Spinal cord (tissue), 10 donors: ENCODE measurements around the gene PXN. TPM values are rescaled to one million over a fixed set of nuclear protein-coding genes. Genes with fewer than 3 reads are reported as not detected.
A peak's percentile ranks its signal among the peaks of the same experiment; 100 is the strongest.
"Not testable (repeated sequence)": the region's sequence is repeated elsewhere in the genome, so short reads cannot be mapped to it uniquely, and the experiment has no call there.

Experiments used
- DNase-seq, 6 donors: peaks; one replicate each; pipeline versions ENCODE4 v3.0.0 to v3.0.0-alpha.2; 2013 to 2015; ENCODE audit warnings: low spot score in 6 of 6, low read depth in 4 of 6
- H3K27ac ChIP-seq: one replicate; pipeline ENCODE4 v1.5.1; 2013; ENCODE audit warnings: low read depth, low read length, control low read depth
- H3K27me3 ChIP-seq: one replicate; pipeline ENCODE4 v1.6.1; 2013; ENCODE audit warnings: low read length; ENCODE audit not compliant: control insufficient read depth, insufficient read depth
- H3K36me3 ChIP-seq: one replicate; pipeline ENCODE4 v1.6.1; 2013; ENCODE audit warnings: low read length; ENCODE audit not compliant: control insufficient read depth, insufficient read depth
- H3K4me1 ChIP-seq: one replicate; pipeline ENCODE4 v1.6.1; 2013; ENCODE audit warnings: low read length; ENCODE audit not compliant: control insufficient read depth, insufficient read depth
- H3K4me3 ChIP-seq: one replicate; pipeline ENCODE4 v1.5.1; 2013; ENCODE audit warnings: low read depth, low read length, control low read depth
- H3K9me3 ChIP-seq: one replicate; pipeline ENCODE4 v1.6.1; 2013; ENCODE audit warnings: low read length; ENCODE audit not compliant: control insufficient read depth, insufficient read depth
- WGBS: methylation state at CpG from one replicate; pipeline ENCODE4 v1.1.5; 2013; ENCODE audit warnings: missing lambda C conversion rate; ENCODE audit not compliant: insufficient coverage; 5-methylcytosine and 5-hydroxymethylcytosine counted together
- polyA plus RNA-seq, 2 donors: library from polyadenylated mRNA; unstranded; fragments of 120-200 nt; gene quantifications; one replicate each; pipeline ENCODE4 v1.2.1, GENCODE V29; 2013; ENCODE audit not compliant: insufficient read length in 2 of 2
- total RNA-seq, 2 donors: library from RNA; depleted of rRNA in 1 of 2; stranded (reverse); fragments of 120-200 nt in 1 of 2; fragments of >200 nt in 1 of 2; gene quantifications; one replicate each; pipeline versions ENCODE4 v1.2.3 to v1.2.4, GENCODE V29; 2013 to 2014
- donor health status: healthy.

The PXN gene
- total and polyA plus RNA-seq, 4 donors = 17.3 to 62.2 (median 36.0) TPM

DNA sequence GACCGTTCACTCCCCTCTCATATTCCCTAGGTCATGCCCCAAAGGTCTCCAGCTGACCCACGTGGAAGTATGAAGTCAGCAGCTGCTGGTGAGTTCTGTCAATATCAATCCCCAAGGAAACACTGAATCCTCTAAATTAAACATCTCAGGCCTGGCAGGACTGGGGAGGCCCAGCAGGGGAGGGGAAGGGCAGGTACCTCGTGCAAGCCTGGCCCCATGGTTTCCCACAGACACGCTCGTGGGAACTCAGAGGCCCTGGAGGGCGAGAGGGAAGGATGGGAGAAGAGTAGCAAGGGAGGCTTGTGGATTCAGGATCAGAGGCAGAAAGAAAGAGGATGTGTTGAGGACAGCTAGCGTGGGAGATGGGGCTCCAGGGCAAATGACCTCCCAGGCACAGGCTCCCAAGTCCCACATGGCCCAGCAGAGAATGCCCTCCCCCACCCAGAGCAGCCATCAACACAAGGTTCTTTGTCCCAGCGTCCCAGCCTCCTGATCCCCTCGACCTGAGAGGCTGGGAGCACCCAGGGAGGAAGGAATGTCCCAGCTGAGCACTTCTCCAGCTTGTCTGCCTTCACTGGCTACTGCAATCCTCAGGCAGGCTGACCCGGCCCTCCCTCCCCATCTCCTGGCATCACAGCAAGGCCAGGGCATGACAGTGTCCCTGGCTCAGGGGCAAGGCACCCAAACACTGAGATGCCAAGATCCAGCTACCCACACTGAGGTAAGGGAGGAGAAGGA lies 44.5 kb downstream of the PXN start:
- Histone ChIP-seq H3K9me3 (no peaks in the 10 kb centered on the region), H3K27ac (peak overlapping the region; percentile 47), H3K27me3 (no peaks in the 10 kb centered on the region), H3K4me3 (no peak overlapping the region), H3K4me1 (peaks cover 53% of the 10 kb centered on the region), H3K36me3 (peaks cover 86% of the 10 kb centered on the region)
- no peak for DNase-seq
- 54% methylated on average over 7 of the region's 10 CpGs for WGBS

DNA sequence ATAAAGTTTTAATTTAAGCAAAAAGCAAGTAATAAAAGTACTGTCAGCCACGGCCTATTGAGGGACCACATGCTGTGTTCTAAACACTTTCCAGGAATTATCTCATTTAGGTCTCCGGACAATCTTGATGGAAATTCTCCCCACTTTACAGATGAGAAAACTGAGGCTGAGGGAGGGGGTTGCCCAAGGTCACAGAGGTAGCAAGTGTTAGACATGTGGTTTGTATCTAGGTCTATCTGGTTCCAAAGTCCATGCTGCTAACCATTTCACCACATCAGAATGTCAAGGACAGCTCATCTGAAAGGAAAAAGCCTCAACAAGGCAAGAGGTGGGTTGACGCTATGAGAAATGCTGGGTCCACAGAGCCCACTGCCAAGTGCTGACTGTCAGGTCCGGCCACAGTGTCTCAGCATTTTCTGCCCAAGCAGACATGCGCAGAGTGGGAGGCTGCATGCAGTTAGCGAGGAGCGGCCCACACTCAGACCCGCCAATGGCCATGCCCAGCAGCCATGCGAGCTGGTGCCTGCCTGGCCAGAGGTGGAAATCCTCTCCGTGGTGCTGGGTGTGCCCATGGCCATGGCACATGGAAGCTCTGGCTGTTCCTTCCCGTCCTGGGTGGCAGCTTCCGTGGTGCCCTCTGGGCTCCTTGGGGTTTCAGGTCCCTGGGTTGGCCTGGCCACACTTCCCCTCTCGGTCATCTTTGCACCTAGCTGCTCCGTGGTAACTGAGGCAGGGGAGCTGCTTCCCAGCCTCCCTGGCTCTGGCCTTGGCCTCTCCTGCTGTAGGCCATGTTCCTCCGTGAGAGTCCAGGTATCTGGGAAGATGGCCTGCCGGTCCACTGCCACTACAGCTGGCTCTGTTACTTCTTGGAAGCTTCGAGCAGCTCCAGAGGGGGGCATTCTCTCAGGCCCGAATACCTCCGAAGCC lies 46.6 kb downstream of the PXN start:
- no peak overlapping the region for H3K4me3 ChIP-seq
- peaks cover 97% of the 10 kb centered on the region for H3K36me3 ChIP-seq
- no peaks in the 10 kb centered on the region for H3K27me3 ChIP-seq
- peaks cover 33% of the 10 kb centered on the region for H3K4me1 ChIP-seq
- WGBS = 91% methylated on average over 18 of the region's 19 CpGs
- H3K27ac ChIP-seq = no peak overlapping the region
- DNase-seq = no peak
- H3K9me3 ChIP-seq = no peaks in the 10 kb centered on the region

DNA sequence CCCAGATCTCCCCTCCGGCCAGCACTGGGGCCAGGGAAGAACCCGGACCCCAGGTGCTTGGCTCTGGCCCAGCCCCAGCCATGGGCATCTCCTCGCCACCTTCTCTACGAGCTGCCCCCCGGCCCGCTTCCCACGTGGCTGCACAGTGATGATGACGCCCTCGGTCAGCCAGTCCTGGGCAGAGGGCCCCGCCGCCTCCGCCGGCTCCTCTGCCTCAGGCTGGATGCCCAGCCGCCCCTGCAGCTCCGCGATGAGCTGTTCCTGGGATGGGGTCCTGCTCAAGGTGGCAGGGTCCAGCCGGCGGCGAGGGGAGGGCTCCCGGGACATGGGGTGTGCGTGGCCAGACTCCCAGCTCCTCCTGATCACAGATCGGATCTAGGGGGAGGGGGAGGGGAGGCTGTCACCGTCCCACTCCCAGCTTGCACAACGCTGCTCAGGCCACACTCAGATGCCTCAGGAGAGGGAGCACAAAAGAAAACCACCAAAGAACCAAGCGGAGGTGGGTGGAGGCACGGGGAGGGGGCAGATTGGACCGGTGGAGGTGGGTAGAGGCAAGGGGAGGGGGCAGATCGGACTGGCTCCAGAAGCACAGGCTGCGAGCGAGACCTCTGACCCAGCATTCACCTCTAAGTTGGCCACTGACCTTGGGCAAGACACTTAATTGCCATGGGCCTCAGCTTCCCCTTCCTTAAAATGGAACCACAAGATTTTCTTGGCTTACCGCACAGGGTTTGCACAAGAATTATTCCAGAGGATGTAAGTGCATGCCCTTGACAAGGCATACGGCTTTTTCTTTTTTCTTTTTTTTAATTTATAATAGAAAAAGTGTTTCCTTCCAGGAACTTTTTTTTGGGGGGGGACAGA lies 48.6 kb downstream of the PXN start:
- Histone ChIP-seq H3K27ac (no peak overlapping the region), H3K9me3 (no peaks in the 10 kb centered on the region), H3K36me3 (peaks cover 97% of the 10 kb centered on the region), H3K4me3 (no peak overlapping the region), H3K27me3 (no peaks in the 10 kb centered on the region), H3K4me1 (peaks cover 29% of the 10 kb centered on the region)
- no peak for DNase-seq
- WGBS = 72% methylated on average over 24 of the region's 32 CpGs

DNA sequence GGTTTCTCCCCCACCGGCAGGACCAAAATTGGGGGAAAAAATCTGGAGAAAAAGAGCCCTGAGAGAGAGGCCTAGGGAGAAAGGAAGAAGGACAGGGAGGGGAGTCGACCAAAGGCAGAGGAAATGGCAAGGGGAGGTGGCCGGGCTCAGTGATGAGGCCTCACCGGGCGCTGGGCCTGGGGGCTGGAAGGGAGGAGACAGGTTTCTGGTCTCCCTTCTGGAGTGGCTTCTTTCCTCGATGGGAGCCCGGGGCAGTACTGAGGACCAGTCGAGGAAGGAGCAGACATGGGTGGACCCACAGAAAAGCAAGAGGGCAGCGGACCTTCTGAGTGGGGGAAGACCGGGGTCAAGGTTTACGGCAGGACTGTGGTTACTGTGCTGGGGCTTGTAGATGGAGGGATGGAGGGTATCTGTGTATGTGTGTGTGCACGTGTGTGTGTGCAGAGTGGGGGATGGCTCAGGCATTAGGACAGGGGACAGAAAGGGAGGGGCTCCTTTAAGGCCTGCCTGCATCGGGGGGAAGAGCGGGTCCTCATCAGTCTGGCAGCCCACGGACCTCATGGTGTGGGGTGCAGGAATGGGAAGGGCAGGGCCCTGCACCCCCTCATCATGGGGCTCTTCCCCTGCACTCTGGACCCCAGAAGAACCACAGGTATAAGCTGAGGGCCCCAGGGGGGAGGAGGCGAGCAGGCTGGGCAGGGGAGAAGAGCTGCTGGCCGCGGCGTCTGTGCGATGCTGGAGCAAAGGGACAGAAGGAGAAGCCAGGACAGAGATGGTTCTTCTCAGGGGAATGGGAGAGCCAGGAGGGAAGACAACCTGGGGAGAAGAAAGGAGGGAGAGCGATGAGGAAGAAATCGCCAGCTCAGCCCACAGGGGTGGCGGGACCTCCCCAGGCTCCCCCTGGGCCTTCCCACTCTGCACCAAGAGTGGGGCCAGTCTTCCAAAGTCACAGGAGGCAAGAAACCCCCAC lies 49.5 kb downstream of the PXN start:
- Histone ChIP-seq H3K9me3 (no peaks in the 10 kb centered on the region), H3K27me3 (no peaks in the 10 kb centered on the region), H3K4me3 (no peak overlapping the region), H3K4me1 (peaks cover 19% of the 10 kb centered on the region), H3K36me3 (peaks cover 94% of the 10 kb centered on the region), H3K27ac (no peak overlapping the region)
- no peak for DNase-seq
- 78% methylated on average over 18 of the region's 23 CpGs for WGBS

DNA sequence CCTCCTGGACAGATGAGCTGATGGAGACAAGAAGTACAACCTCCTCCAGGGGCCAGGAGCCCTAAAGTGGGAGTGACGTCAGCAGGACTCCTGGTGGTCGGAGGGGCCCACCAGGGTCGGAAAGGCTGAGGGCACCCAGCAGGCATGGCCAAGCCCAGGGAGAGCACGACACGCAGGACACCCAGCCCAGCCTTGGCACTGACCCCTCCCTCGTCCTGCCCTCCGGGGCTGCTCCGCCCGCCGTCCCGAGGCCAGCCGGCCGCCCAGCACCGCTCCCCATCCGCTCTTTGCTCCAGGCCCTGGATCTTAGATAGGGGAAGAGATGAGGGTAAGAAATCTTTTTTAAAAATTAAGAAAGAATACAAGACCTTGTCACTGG lies 50.2 kb downstream of the PXN start:
- no peak overlapping the region for H3K27ac ChIP-seq
- H3K9me3 ChIP-seq = no peaks in the 10 kb centered on the region
- no peaks in the 10 kb centered on the region for H3K27me3 ChIP-seq
- whole genome bisulfite sequencing = 72% methylated on average over 6 of the region's 15 CpGs
- peaks cover 94% of the 10 kb centered on the region for H3K36me3 ChIP-seq
- DNase-seq = no peak
- no peak overlapping the region for H3K4me3 ChIP-seq
- H3K4me1 ChIP-seq = peaks cover 12% of the 10 kb centered on the region

DNA sequence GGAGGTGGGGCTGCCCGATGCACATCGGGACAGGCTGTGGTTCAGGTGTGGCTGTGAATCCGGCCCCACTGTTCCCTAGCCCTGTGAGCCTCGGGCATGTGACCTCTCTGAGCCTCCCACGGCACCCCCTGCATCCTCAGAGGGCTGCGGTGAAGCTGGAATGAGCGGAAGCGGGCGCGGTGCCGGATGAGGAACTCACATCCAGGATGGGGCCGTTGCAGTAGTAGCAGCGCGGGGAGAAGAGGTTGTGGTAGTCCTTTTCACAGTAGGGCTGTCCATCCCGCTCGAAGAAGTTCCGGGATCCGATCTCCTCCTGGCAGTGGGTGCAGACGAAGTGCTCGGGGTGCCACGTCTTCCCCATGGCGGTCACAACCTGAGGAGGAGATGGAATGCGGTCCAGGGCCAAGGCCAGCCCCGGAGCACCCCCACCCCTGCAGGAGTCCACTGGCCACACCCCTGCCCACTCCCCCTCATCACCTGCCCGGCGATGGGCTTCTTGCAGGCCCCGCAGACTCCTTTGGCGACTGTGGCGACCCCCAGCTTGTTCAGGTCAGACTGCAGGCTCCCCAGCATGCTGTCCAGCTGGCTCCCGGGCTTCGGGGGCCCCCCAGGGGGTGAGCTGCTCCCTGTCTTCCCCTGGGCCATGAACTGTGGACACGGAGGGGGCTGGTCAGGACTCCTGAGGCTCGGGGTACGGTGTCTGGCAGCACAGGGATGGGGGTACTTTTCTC lies 50.7 kb downstream of the PXN start:
- no peak for DNase-seq
- H3K36me3 ChIP-seq = peaks cover 94% of the 10 kb centered on the region
- H3K4me3 ChIP-seq = no peak overlapping the region
- H3K9me3 ChIP-seq = no peaks in the 10 kb centered on the region
- H3K4me1 ChIP-seq = peaks cover 7% of the 10 kb centered on the region
- WGBS = 88% methylated on average over 34 of the region's 34 CpGs
- no peaks in the 10 kb centered on the region for H3K27me3 ChIP-seq
- H3K27ac ChIP-seq = no peak overlapping the region

DNA sequence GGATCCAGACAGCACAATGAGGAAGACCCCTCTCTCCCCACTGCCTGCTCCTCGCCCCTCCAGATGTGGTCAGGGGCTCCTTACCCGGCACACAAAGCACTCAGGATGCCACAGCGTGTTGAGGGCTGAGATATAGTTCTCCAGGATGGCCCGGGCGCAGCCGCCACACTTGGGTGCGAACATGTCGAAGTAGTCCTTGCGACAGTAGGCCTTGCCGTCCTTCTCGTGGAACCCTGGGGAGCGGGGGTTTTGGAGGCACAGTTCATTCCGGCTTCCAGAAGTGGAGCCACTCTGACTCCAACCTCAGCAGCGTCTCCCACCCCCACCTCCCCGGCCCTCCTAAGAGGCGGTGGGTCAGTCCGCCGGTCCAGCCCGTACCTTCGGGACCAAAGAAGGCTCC lies 51.8 kb downstream of the PXN start:
- Histone ChIP-seq H3K4me3 (no peak overlapping the region), H3K36me3 (peaks cover 86% of the 10 kb centered on the region), H3K4me1 (no peaks in the 10 kb centered on the region)

DNA sequence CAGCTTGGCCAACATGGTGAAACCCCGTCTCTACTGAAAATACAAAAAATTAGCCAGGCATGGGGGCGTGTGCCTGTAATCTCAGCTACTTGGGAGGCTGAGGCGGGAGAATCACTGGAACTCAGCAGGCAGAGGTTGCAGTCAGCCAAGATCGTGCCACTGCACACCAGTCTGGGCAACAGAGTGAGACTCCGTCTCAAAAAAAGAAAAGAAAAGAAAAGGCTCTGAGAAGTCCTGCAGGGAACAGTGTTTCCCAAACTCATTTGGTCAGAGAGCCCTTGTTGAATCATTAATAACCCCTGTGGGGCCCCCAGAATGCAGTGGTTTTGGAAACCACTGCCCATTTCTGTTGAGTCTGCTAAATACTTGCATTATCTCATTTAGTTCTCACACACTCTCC lies 52.3 kb downstream of the PXN start:
- 98% methylated on average over 5 of the region's 5 CpGs for WGBS
- not testable (repeated sequence) for H3K9me3 ChIP-seq, DNase-seq, H3K27ac ChIP-seq, H3K27me3 ChIP-seq, H3K4me3 ChIP-seq, H3K4me1 ChIP-seq
- H3K36me3 ChIP-seq = peaks cover 82% of the 10 kb centered on the region

More for the DNA sequence above, 51.8 kb downstream of the PXN start:
- no peaks in the 10 kb centered on the region for H3K27me3 ChIP-seq
- no peak for DNase-seq
- H3K9me3 ChIP-seq = no peaks in the 10 kb centered on the region
- WGBS = 93% methylated on average over 20 of the region's 20 CpGs
- H3K27ac ChIP-seq = no peak overlapping the region
